GM19438 (cell line): ENCODE measurements around the gene CLDN18.

ENCODE experiments used
- ATAC-seq: cut with Tn5 transposase; IDR thresholded peaks from one replicate; pipeline ENCODE4 v1.9.1; 2021; ENCODE audit warnings: low read depth; ENCODE audit not compliant: unreplicated experiment

CLDN18 gene

GRCh38 chr3:138060792-138061191 is 50.8 kb downstream of the CLDN18 start:
- peak; percentile 42 for ATAC-seq

GRCh38 chr3:138062037-138062436 is 52.1 kb downstream of the CLDN18 start:
- ATAC-seq = no peak

DNA sequence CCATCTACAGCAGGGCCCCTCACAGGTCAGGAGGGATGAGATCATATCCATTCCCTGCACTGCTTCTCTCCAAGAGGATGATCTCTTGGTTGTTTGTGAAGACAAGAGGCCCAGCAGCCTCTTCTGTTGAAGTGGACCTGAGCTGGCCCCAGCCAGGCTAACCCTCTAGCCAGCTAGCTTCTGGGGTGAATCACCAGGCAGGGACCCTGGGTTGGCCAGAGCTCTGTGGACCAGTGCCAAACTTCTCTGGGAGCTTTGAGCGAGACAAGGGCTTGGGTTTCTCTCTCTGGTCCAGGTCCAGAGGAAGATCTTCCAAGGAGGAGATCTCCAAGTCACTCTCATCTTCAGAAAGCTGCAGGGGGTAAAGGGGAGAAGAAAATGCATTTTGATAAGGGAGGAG is 52.7 kb downstream of the CLDN18 start:
- ATAC-seq = no peak

- ATAC-seq = no peak
Measured at GRCh38 chr3:138063416-138063815, 53.5 kb downstream of the CLDN18 start.

- no peak for ATAC-seq
Measured at GRCh38 chr3:138065949-138066348, 56.0 kb downstream of the CLDN18 start.

GRCh38 chr3:138066383-138066782 is 56.4 kb downstream of the CLDN18 start:
- ATAC-seq = peak; percentile 70

DNA sequence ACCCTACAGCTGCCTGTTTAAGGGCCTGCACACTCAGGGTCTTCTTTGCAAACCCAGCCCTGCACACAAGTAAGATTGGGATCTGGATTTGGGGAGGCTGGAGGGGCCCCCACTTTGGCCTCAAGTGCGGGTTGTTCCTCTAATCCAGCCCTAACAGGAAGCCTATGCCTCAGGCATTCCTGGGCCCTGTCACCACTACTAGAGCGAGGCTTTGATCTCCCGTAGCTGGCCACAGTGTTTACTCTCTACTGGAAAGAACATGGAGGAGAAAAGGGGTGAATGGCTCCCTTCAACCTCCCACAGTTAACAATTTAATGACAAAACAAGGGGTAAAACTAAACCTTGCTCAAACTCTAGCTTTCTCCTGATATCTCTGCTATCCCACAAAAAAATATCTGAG is 57.0 kb downstream of the CLDN18 start:
- ATAC-seq = peak; percentile 7

DNA sequence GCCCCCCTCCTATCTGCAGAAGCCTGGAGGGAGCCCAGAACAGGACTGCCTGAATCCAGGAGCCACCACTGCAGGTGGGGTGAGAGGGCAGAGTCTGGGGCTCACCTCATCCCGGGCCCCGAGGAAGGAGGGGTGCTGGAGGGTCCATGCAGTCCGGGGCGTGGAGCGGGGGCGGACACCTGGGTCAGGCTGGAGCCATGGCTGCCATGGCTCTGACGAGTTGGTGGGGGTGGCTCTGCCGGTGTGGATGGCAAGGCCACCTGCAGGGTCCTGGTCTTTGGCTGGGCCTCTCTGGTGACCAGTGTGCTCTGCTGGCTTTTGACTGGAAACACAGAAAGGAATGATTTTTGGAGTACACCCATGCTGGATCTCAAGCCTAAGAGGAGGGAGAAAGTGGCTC is 58.1 kb downstream of the CLDN18 start:
- no peak for ATAC-seq

GRCh38 chr3:138068579-138069174 is 58.7 kb downstream of the CLDN18 start:
- peak; percentile 75 for ATAC-seq

DNA sequence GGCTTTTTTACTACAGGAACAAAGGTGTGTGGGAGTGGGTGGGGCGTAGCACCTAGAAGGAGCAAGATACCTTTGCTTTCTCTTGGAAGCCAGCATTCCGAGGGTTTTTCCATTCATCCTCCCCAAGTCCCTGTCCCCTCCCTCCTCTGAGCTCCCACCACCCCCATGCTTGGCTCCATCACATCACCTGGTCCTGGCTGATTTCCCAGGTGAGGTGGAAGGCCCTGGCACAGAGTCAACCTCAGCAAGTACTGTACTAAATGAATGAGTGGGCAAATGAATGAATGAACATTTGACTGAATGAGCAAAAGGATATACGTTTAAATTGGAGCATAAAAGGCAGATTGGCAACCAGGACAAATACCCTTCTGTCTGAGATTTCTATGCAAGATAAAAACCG is 60.0 kb downstream of the CLDN18 start:
- no peak for ATAC-seq

- ATAC-seq = no peak
Measured at GRCh38 chr3:138072796-138073195, 62.8 kb downstream of the CLDN18 start.

DNA sequence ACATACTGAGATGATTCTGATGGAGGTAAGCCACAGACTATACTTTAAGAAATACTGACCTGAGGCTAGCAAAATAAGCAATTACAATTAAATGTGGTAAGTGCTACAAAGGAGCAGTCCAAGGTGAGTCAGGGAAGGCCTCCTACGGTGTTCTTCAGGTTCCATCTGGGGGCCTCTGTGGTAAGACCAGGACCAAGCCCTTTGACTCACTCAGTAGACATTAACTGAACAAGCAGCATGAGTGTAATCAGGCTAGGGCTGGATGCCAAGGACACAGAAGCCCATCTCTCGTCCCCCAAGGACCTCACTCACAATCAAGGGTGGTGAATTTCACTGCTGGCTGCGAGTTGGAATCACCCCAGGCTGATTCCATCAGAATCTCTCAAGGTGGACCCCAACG is 68.1 kb downstream of the CLDN18 start:
- no peak for ATAC-seq

DNA sequence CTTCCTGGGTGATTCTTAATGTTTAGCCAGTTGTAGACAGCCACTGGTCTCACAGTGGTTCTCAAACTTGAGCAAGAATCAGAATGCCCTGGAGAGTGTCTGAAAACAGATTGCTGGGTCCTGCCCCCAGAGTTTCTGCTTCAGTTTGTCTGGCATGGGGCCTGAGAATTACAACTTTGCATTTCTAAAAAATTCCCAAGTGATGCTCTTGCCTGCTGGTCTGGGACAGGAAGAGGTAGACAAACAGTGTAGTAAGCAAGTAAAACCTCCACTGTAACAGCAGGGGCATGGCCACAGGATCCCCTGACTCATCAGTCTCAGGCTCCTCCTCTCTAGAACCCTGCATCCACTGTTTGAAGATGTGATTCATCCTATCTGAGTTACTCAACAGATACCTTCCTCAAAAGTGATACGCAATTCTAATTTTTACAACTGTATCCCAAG is 69.0 kb downstream of the CLDN18 start:
- ATAC-seq = no peak

DNA sequence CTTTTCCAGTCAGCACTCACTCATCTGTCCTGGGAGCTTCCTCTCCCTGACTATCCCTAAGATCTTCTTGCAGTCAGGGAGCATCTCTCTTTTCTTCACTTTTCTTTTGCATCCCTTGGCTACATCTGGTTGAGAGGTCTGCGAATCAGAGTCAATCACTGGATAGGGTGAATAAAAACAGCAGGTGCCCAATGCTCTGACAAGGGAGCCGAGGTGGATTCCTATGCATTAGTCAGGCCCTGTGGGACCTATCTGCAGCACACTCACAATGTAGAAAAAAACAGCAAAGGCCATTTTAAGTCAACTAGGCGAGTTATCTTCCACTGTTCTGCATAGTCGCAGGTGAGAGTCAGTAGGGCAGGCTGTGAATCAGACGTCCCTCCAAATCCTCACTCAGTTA is 69.9 kb downstream of the CLDN18 start:
- ATAC-seq = no peak

DNA sequence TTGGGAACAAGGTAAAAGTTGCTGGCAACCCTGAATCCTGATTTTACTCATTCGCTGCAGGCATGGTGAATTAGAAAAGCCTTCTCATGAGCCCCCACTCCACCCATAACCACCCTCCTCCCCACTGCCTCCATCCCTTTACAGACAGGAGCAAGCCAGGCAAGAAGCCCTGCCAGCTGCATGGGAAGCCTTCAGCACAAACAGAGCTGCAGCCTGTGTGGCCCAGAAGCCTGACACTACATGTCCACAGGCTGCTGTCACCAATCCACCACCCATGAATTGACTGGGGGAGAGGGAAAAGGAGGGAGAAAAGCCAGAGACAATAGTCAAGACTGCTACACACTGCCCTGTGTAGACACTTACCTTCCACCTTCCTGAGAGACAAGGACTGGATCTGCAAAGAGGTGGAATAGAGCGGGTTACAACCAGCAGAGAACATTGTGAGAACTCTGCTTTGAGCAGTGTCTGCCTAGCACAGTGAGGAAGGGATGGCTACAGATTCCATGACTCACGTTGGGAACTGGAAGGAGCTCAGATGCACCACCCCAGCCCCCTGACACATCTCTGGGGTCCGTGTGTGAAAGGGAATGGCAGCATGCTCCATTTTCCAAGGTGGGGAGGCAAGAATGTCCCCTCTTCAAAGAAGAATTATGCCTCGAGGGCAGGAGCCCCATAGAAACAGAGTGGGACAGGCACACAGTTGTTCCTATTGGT is 71.6 kb downstream of the CLDN18 start:
- no peak for ATAC-seq

DNA sequence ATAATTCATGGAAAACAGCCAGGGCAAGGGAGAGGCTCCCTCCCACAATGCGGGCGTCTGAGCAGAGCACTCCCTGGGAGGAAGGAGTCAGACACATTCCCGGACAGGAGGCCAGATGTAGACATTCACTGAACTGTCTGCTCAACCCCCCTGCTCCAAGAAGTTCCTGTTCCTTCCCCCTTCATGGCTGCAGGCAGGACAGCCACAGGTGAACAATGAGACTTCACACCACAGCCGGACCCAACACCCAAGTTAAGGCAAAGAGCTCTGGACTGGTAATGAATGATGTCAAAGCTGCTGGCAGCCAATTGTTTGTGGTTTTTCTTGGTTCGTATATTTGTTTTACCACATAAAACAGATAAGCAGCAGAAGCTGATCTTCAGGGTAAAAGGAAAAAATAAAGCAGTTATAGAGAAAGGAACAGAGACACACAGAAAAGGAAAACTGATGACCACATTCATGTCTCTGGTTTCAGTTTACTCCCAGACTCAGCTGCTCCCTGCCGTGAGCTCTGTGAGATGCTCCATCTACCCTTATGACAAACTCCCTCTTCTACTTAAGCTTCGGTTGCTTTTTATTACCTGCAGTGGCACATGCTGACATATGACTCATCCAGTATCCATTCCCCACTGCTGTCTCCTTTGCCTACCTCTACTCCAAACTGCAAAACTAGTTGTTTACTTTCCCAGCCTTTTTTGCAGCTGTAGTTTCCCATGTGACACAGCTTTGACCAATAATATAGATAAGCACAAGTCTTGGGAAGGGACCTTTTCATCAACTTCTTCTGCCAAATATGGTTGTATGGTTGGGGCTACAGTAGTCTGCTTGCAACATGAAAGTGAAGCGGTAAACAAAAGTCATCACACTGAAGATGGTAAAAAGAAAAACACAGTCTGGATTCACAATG is 72.4 kb downstream of the CLDN18 start:
- ATAC-seq = peak; percentile 69

DNA sequence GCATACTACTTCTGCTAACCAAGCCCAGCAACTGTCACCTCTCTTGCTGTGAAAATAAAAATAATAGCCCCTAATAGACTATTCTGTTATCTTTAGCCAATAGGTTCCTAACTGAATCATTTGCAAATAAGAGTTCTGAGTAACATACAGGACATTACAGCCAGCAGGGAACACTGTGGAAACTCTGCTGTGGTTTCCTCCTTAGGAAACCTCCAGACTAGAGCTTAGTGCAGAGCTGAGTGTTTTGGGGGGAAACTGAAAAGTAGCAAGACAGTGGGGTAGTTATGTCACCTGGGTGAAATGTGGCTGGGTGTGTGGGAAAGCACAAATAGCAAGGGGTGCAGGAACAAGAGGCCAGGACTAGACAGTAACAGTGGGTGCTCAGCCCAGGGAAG is 73.0 kb downstream of the CLDN18 start:
- ATAC-seq = peak; percentile 36
